ENCODE data around the gene CACNA1D.
"Not testable (repeated sequence)": the region's sequence is repeated elsewhere in the genome, so short reads cannot be mapped to it uniquely, and the experiment has no call there.

Gene CACNA1D

GRCh38 chr3:53493963-53494791, at the start of gene CACNA1D:
CACNA1D (plus strand) TSS chr3:53494611; CDS start chr3:53495167, 556 bp downstream.
- DNase-seq: peak; percentile 79

GRCh38 chr3:53457068-53457467, 37.3 kb upstream of the CACNA1D start:
- no peak for DNase-seq

GRCh38 chr3:53460326-53460725, 34.1 kb upstream of the CACNA1D start:
- DNase-seq: no peak

- no peak for DNase-seq
Measured at GRCh38 chr3:53464424-53464823, 30.0 kb upstream of the CACNA1D start.

GRCh38 chr3:53469758-53470157, 24.7 kb upstream of the CACNA1D start:
- not testable (repeated sequence) for DNase-seq

GRCh38 chr3:53473422-53473821, 21.0 kb upstream of the CACNA1D start:
- no peak for DNase-seq

- not testable (repeated sequence) for DNase-seq
Measured at GRCh38 chr3:53476372-53476771, 18.0 kb upstream of the CACNA1D start.

- not testable (repeated sequence) for DNase-seq
Measured at GRCh38 chr3:53477689-53478088, 16.7 kb upstream of the CACNA1D start.

GRCh38 chr3:53478166-53478830, 16.1 kb upstream of the CACNA1D start:
- peak; percentile 96 for DNase-seq

GRCh38 chr3:53478921-53479664, 15.3 kb upstream of the CACNA1D start:
- peak; percentile 89 for DNase-seq

GRCh38 chr3:53482227-53482626, 12.2 kb upstream of the CACNA1D start:
- no peak for DNase-seq

- DNase-seq: no peak
Measured at GRCh38 chr3:53483821-53484220, 10.6 kb upstream of the CACNA1D start.

- DNase-seq: no peak
Measured at GRCh38 chr3:53484984-53485383, 9.4 kb upstream of the CACNA1D start.

GRCh38 chr3:53485675-53486403, 8.6 kb upstream of the CACNA1D start:
- DNase-seq: no peak

GRCh38 chr3:53486961-53487654, 7.3 kb upstream of the CACNA1D start:
- DNase-seq: no peak

GRCh38 chr3:53489386-53489785, 5.0 kb upstream of the CACNA1D start:
- DNase-seq: no peak

GRCh38 chr3:53489787-53490458, 4.5 kb upstream of the CACNA1D start:
- no peak for DNase-seq

GRCh38 chr3:53490459-53490968, 3.9 kb upstream of the CACNA1D start:
- DNase-seq: no peak

- DNase-seq: no peak
Measured at GRCh38 chr3:53491276-53491675, 3.1 kb upstream of the CACNA1D start.

GRCh38 chr3:53493595-53493962, 832 bp upstream of the CACNA1D start:
- DNase-seq: no peak

GRCh38 chr3:53495146-53495519, 722 bp downstream of the CACNA1D start:
- no peak for DNase-seq
